ENCODE data around the gene SDR39U1. TPM values are rescaled to one million over a fixed set of nuclear protein-coding genes. Genes with fewer than 3 reads are reported as not detected.

SDR39U1 gene
- polyA plus RNA-seq, 1 experiment: 43.4 TPM

DNA sequence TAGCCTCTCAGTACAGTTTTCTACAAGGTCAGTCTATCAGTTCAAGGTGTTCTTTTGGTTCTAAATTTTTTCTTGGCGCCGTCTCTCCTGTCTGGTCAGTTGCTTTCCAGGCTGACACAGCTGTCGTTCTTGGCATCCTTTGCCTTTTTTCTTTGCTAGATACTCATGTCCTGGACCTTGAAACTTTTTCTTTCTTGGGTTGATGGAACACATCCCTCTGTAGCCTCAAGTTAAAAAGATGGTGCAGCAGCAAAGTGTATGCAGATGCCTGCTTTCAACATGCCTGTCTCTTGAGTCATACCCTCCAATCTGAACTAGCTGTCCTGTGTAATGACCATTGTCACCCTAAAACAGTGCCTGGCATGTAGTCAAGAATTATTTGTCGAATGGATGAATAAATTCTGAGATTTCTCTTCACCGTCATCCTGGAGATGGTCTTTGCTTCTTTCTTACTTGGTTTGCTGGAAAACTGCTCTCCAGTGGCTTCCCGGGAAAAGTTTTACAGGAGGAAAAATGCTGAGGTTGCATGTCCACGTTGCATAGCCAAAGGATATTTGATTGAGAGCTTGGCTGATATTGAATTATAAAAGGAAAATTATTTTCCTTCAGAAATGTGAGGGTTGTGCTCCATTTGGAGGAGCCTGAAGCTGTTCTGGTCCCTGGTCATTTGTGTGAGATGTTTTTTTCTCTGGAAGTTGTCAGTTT lies 39.1 kb downstream of the SDR39U1 start:
- no peak for DNase-seq (ENCODE audit: low read depth)
- ChIA-PET CTCF (interaction anchor here (0.7 to 4.0 kb wide), 5 partner anchors 25 to 70 kb away, joined by 3 to 28 read pairs (median 4); partner anchors contain the start of genes KHNYN and SDR39U1), POLR2A (no interaction called here)
- TF ChIP-seq, protein P1, sequence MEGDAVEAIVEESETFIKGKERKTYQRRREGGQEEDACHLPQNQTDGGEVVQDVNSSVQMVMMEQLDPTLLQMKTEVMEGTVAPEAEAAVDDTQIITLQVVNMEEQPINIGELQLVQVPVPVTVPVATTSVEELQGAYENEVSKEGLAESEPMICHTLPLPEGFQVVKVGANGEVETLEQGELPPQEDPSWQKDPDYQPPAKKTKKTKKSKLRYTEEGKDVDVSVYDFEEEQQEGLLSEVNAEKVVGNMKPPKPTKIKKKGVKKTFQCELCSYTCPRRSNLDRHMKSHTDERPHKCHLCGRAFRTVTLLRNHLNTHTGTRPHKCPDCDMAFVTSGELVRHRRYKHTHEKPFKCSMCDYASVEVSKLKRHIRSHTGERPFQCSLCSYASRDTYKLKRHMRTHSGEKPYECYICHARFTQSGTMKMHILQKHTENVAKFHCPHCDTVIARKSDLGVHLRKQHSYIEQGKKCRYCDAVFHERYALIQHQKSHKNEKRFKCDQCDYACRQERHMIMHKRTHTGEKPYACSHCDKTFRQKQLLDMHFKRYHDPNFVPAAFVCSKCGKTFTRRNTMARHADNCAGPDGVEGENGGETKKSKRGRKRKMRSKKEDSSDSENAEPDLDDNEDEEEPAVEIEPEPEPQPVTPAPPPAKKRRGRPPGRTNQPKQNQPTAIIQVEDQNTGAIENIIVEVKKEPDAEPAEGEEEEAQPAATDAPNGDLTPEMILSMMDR (IDR thresholded peaks at IDR 0.05; ENCODE audit: insufficient read depth, low read depth, low read length): no peak
- no peak overlapping the region for H3K4me3 ChIP-seq (ENCODE audit: low read depth, low read length)
- no peaks in the 10 kb centered on the region; the same call in 1 of the 2 replicates for H3K27me3 ChIP-seq (ENCODE audit: control insufficient read depth, insufficient read depth, low read length)
- H3K36me3 ChIP-seq (ENCODE audit: control insufficient read depth, insufficient read depth, low read length): peaks cover 2% of the 10 kb centered on the region; the same call in 1 of the 2 replicates

DNA sequence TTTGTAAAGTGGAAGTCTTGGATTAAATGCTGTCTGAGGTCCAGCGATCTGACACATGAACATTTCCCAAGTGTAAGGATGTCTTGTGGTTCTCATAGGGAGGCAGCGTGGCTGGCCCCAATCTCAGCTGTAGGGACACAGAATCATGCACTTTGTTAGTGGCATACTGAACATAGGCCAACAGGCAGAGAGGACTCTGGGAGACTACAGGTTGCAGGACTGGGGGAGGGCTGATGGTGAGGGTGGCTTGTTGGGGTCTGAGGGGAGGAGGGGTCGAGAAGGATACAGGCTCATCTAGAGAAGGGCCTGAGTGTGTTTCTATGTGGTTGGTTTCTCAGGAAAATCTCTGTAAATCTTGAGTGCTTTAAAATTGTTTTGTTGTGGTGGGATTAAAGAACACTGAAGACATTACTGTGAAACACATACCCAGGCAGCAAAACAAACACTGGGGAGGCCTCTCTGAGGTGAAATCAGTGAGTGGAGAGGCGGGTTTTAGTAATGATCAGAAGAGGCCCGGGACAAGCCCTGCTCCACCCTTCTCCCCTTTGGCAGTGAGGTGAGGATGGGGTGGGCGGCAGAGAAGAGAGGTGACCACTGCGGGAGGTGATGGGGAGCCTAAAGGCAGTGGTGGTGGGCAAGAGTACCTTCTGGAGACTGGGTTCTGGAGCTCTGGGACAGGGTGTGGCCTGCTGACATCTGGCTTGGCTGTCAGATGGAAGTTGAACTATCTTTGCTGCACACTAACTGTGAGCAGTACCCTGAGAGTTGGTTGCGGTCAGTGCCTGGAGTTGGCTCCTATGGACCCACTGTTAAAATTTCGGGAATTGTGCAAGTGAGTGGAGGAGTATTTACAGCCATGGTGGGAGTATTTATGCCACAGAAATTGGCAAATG lies 40.5 kb downstream of the SDR39U1 start:
- ChIA-PET POLR2A (no interaction called here), CTCF (interaction anchor here (0.7 to 4.0 kb wide), 7 partner anchors 10 to 242 kb away, joined by 3 to 28 read pairs (median 5); no protein-coding TSS in a partner anchor)
- no peak overlapping the region for H3K4me3 ChIP-seq (ENCODE audit: low read depth, low read length)

GRCh38 chr14:24399999-24400718 lies 42.4 kb downstream of the SDR39U1 start:
- no peak for DNase-seq (ENCODE audit: low read depth)
- H3K4me3 ChIP-seq (ENCODE audit: low read depth, low read length): peak overlapping the region; percentile 53
- TF ChIP-seq, protein P1 (IDR thresholded peaks at IDR 0.05; ENCODE audit: insufficient read depth, low read depth, low read length): no peak
- no peaks in the 10 kb centered on the region; the same call in 1 of the 2 replicates for H3K27me3 ChIP-seq (ENCODE audit: control insufficient read depth, insufficient read depth, low read length)
- ChIA-PET CTCF (interaction anchor here (0.9 to 2.6 kb wide), 4 partner anchors 12 to 67 kb away, joined by 3 to 15 read pairs (median 7); no protein-coding TSS in a partner anchor), POLR2A (no interaction called here)
- peaks cover 2% of the 10 kb centered on the region; the same call in 1 of the 2 replicates for H3K36me3 ChIP-seq (ENCODE audit: control insufficient read depth, insufficient read depth, low read length)

More for the DNA sequence above, 40.5 kb downstream of the SDR39U1 start:
- DNase-seq (ENCODE audit: low read depth): no peak
- no peaks in the 10 kb centered on the region; the same call in 1 of the 2 replicates for H3K27me3 ChIP-seq (ENCODE audit: control insufficient read depth, insufficient read depth, low read length)
- peaks cover 2% of the 10 kb centered on the region; the same call in 1 of the 2 replicates for H3K36me3 ChIP-seq (ENCODE audit: control insufficient read depth, insufficient read depth, low read length)
- TF ChIP-seq, protein P1 (IDR thresholded peaks at IDR 0.05; ENCODE audit: insufficient read depth, low read depth, low read length): no peak

- no peak for DNase-seq (ENCODE audit: low read depth)
- Histone ChIP-seq H3K36me3 (ENCODE audit: control insufficient read depth, insufficient read depth, low read length) (peaks cover 2% of the 10 kb centered on the region; the same call in 1 of the 2 replicates), H3K4me3 (ENCODE audit: low read depth, low read length) (peak overlapping the region; percentile 53), H3K27me3 (ENCODE audit: control insufficient read depth, insufficient read depth, low read length) (no peaks in the 10 kb centered on the region)
- POLR2A ChIA-PET: no interaction called here
- CTCF ChIA-PET: interaction anchor here (1.1 to 1.6 kb wide), 2 partner anchors 20 to 66 kb away, joined by 3 to 9 read pairs; no protein-coding TSS in a partner anchor
- TF ChIP-seq, protein P1 (IDR thresholded peaks at IDR 0.05; ENCODE audit: insufficient read depth, low read depth, low read length): no peak
Observed at GRCh38 chr14:24399447-24399822, 43.1 kb downstream of the SDR39U1 start.

Measured in BJ (cell line).